ENCODE results near the gene IMPA2.

Gene IMPA2

GRCh38 chr18:11976315-11977152 is 4.8 kb upstream of the IMPA2 start:
- WGBS (ENCODE audit: extremely low coverage, insufficient coverage, low lambda C conversion rate), result no CpG with 5 or more reads among the region's 13 CpGs
- no peak for DNase-seq
- Histone ChIP-seq H3K4me1 (ENCODE audit: control insufficient read depth, low read depth, low read length) (no peaks in the 10 kb centered on the region), H3K36me3 (ENCODE audit: control insufficient read depth, insufficient read depth, low read length) (no peaks in the 10 kb centered on the region), H3K18ac (ENCODE audit: low read length) (no peak overlapping the region), H3K27me3 (ENCODE audit: insufficient read depth, low read length, poor library complexity) (no peaks in the 10 kb centered on the region), H3K23ac (ENCODE audit: low read length) (no peak overlapping the region), H2AK5ac (ENCODE audit: low read length) (no peak overlapping the region), H2BK120ac (ENCODE audit: low read depth, low read length) (no peak overlapping the region), H3K4ac (ENCODE audit: low read depth, low read length) (no peak overlapping the region), H3K79me1 (ENCODE audit: low read length) (no peaks in the 10 kb centered on the region), H3K27ac (ENCODE audit: low read depth, low read length) (no peak overlapping the region), H2BK5ac (ENCODE audit: low read length) (no peak overlapping the region), H2BK15ac (replicated peaks; ENCODE audit: low read depth) (no peak overlapping the region), H3K56ac (ENCODE audit: low read length) (peak overlapping the region; percentile 64), H4K8ac (ENCODE audit: low read depth, low read length) (no peak overlapping the region), H3K4me2 (ENCODE audit: low read length) (no peak overlapping the region), H3K79me2 (ENCODE audit: control insufficient read depth, insufficient read depth, low read length) (no peaks in the 10 kb centered on the region), H3K9ac (ENCODE audit: low read length) (no peak overlapping the region), H4K5ac (ENCODE audit: low read length) (no peak overlapping the region), H3K4me3 (ENCODE audit: low read length) (no peak overlapping the region)

GRCh38 chr18:11977153-11977466 is 4.2 kb upstream of the IMPA2 start:
- no peak for DNase-seq
- no peaks in the 10 kb centered on the region for H3K79me1 ChIP-seq (ENCODE audit: low read length)
- no peak overlapping the region for H4K5ac ChIP-seq (ENCODE audit: low read length)
- H4K8ac ChIP-seq (ENCODE audit: low read depth, low read length), result no peak overlapping the region
- no peak overlapping the region for H3K4ac ChIP-seq (ENCODE audit: low read depth, low read length)
- no peaks in the 10 kb centered on the region for H3K4me1 ChIP-seq (ENCODE audit: control insufficient read depth, low read depth, low read length)
- no peak overlapping the region for H3K4me3 ChIP-seq (ENCODE audit: low read length)
- H3K56ac ChIP-seq (ENCODE audit: low read length), result no peak overlapping the region
- no CpG with 5 or more reads among the region's 3 CpGs for whole genome bisulfite sequencing (ENCODE audit: extremely low coverage, insufficient coverage, low lambda C conversion rate)
- no peak overlapping the region for H2BK5ac ChIP-seq (ENCODE audit: low read length)
- no peak overlapping the region for H2AK5ac ChIP-seq (ENCODE audit: low read length)
- H3K4me2 ChIP-seq (ENCODE audit: low read length), result no peak overlapping the region
- H3K18ac ChIP-seq (ENCODE audit: low read length), result no peak overlapping the region
- H3K36me3 ChIP-seq (ENCODE audit: control insufficient read depth, insufficient read depth, low read length), result no peaks in the 10 kb centered on the region
- no peak overlapping the region for H3K9ac ChIP-seq (ENCODE audit: low read length)
- no peak overlapping the region for H3K23ac ChIP-seq (ENCODE audit: low read length)
- H2BK15ac ChIP-seq (replicated peaks; ENCODE audit: low read depth), result no peak overlapping the region
- H3K27me3 ChIP-seq (ENCODE audit: insufficient read depth, low read length, poor library complexity), result no peaks in the 10 kb centered on the region
- H3K79me2 ChIP-seq (ENCODE audit: control insufficient read depth, insufficient read depth, low read length), result no peaks in the 10 kb centered on the region
- no peak overlapping the region for H2BK120ac ChIP-seq (ENCODE audit: low read depth, low read length)
- no peak overlapping the region for H3K27ac ChIP-seq (ENCODE audit: low read depth, low read length)

GRCh38 chr18:11978956-11979355 is 2.4 kb upstream of the IMPA2 start:
- no peak overlapping the region for H3K27ac ChIP-seq (ENCODE audit: low read depth, low read length)
- H2BK120ac ChIP-seq (ENCODE audit: low read depth, low read length), result no peak overlapping the region
- DNase-seq, result no peak
- no peaks in the 10 kb centered on the region for H3K27me3 ChIP-seq (ENCODE audit: insufficient read depth, low read length, poor library complexity)
- H3K56ac ChIP-seq (ENCODE audit: low read length), result no peak overlapping the region
- H3K4me1 ChIP-seq (ENCODE audit: control insufficient read depth, low read depth, low read length), result peaks cover 5% of the 10 kb centered on the region
- no peak overlapping the region for H4K8ac ChIP-seq (ENCODE audit: low read depth, low read length)
- no peak overlapping the region for H2BK5ac ChIP-seq (ENCODE audit: low read length)
- H3K4ac ChIP-seq (ENCODE audit: low read depth, low read length), result no peak overlapping the region
- H3K9ac ChIP-seq (ENCODE audit: low read length), result no peak overlapping the region
- WGBS (ENCODE audit: extremely low coverage, insufficient coverage, low lambda C conversion rate), result no CpG with 5 or more reads among the region's 4 CpGs
- H3K4me2 ChIP-seq (ENCODE audit: low read length), result no peak overlapping the region
- H3K23ac ChIP-seq (ENCODE audit: low read length), result no peak overlapping the region
- peaks cover 9% of the 10 kb centered on the region for H3K79me1 ChIP-seq (ENCODE audit: low read length)
- no peak overlapping the region for H2AK5ac ChIP-seq (ENCODE audit: low read length)
- H4K5ac ChIP-seq (ENCODE audit: low read length), result no peak overlapping the region
- H3K36me3 ChIP-seq (ENCODE audit: control insufficient read depth, insufficient read depth, low read length), result no peaks in the 10 kb centered on the region
- no peak overlapping the region for H3K4me3 ChIP-seq (ENCODE audit: low read length)
- no peak overlapping the region for H3K18ac ChIP-seq (ENCODE audit: low read length)
- no peak overlapping the region for H2BK15ac ChIP-seq (replicated peaks; ENCODE audit: low read depth)
- H3K79me2 ChIP-seq (ENCODE audit: control insufficient read depth, insufficient read depth, low read length), result peaks cover 8% of the 10 kb centered on the region

GRCh38 chr18:11980163-11980493 is 1.2 kb upstream of the IMPA2 start:
- Histone ChIP-seq H3K18ac (ENCODE audit: low read length) (peak overlapping the region; percentile 92), H4K8ac (ENCODE audit: low read depth, low read length) (no peak overlapping the region), H3K23ac (ENCODE audit: low read length) (no peak overlapping the region), H3K36me3 (ENCODE audit: control insufficient read depth, insufficient read depth, low read length) (no peaks in the 10 kb centered on the region), H2AK5ac (ENCODE audit: low read length) (no peak overlapping the region), H3K79me1 (ENCODE audit: low read length) (peaks cover 12% of the 10 kb centered on the region), H3K56ac (ENCODE audit: low read length) (peak overlapping the region; percentile 97), H3K4me2 (ENCODE audit: low read length) (peak overlapping the region; percentile 56), H3K4ac (ENCODE audit: low read depth, low read length) (no peak overlapping the region), H2BK120ac (ENCODE audit: low read depth, low read length) (no peak overlapping the region), H4K5ac (ENCODE audit: low read length) (no peak overlapping the region), H3K79me2 (ENCODE audit: control insufficient read depth, insufficient read depth, low read length) (peaks cover 13% of the 10 kb centered on the region), H3K27ac (ENCODE audit: low read depth, low read length) (peak overlapping the region; percentile 96), H3K4me3 (ENCODE audit: low read length) (peak overlapping the region; percentile 44), H2BK5ac (ENCODE audit: low read length) (peak overlapping the region; percentile 1), H3K9ac (ENCODE audit: low read length) (peak overlapping the region; percentile 71), H3K27me3 (ENCODE audit: insufficient read depth, low read length, poor library complexity) (no peaks in the 10 kb centered on the region), H2BK15ac (replicated peaks; ENCODE audit: low read depth) (no peak overlapping the region), H3K4me1 (ENCODE audit: control insufficient read depth, low read depth, low read length) (peaks cover 7% of the 10 kb centered on the region)
- no peak for DNase-seq
- WGBS (ENCODE audit: extremely low coverage, insufficient coverage, low lambda C conversion rate), result no CpG with 5 or more reads among the region's 11 CpGs

DNA sequence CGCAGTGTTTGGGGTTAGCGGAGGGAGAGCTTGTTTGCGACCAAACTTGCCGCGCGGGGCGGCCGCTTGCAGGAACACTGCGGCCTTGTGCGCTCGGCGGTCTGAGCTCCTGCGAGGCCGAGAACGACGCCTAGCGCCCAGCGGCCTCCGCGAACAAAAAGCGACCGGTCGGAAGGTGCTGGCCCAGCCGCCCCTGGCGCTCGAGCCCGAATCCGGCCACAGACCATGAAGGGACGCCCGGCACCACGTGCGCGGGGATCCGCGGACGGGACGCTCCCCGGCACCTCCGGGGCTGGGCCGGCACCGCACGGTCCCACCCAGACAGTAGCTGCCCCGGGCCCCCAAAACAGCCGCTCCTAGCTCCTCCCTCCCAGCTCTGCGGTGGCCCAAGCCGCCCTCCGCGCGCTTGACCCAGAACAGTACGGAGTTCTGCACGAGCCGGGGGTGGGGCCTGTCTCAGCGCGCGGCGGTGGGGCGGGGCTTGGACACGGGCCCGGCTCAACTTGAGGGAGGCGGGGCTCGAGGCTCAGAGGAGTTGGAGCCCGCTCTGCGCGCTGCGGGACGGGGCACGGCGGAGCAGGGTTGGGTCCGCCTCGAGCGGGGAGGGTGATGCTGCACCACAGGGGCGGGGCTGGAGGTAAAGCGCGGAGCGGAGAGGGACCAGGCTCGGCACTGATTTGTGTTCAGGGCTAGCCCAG is 664 bp upstream of the IMPA2 start:
- WGBS (ENCODE audit: extremely low coverage, insufficient coverage, low lambda C conversion rate), result no CpG with 5 or more reads among the region's 76 CpGs
- Histone ChIP-seq H3K9ac (ENCODE audit: low read length) (peak overlapping the region; percentile 71), H2AK5ac (ENCODE audit: low read length) (no peak overlapping the region), H2BK5ac (ENCODE audit: low read length) (peak overlapping the region; percentile 1), H4K8ac (ENCODE audit: low read depth, low read length) (no peak overlapping the region), H2BK120ac (ENCODE audit: low read depth, low read length) (no peak overlapping the region), H3K36me3 (ENCODE audit: control insufficient read depth, insufficient read depth, low read length) (no peaks in the 10 kb centered on the region), H4K5ac (ENCODE audit: low read length) (no peak overlapping the region), H3K4me2 (ENCODE audit: low read length) (peak overlapping the region; percentile 56), H3K4me3 (ENCODE audit: low read length) (peak overlapping the region; percentile 44), H3K56ac (ENCODE audit: low read length) (peak overlapping the region; percentile 97), H3K79me1 (ENCODE audit: low read length) (peaks cover 14% of the 10 kb centered on the region), H3K4me1 (ENCODE audit: control insufficient read depth, low read depth, low read length) (peaks cover 7% of the 10 kb centered on the region), H2BK15ac (replicated peaks; ENCODE audit: low read depth) (no peak overlapping the region), H3K4ac (ENCODE audit: low read depth, low read length) (peak overlapping the region; percentile 27), H3K23ac (ENCODE audit: low read length) (no peak overlapping the region), H3K18ac (ENCODE audit: low read length) (peak overlapping the region; percentile 92), H3K27ac (ENCODE audit: low read depth, low read length) (peak overlapping the region; percentile 96), H3K79me2 (ENCODE audit: control insufficient read depth, insufficient read depth, low read length) (peaks cover 15% of the 10 kb centered on the region), H3K27me3 (ENCODE audit: insufficient read depth, low read length, poor library complexity) (no peaks in the 10 kb centered on the region)
- DNase-seq, result peak; percentile 100
